ENCODE measurements around the gene REXO1. TPM values are rescaled to one million over a fixed set of nuclear protein-coding genes. Genes with fewer than 3 reads are reported as not detected.
"Not testable (repeated sequence)": the region's sequence is repeated elsewhere in the genome, so short reads cannot be mapped to it uniquely, and the experiment has no call there.

Gene REXO1
- total RNA-seq, 2 donors from 2014 or later = 29.8 to 59.1 TPM

DNA sequence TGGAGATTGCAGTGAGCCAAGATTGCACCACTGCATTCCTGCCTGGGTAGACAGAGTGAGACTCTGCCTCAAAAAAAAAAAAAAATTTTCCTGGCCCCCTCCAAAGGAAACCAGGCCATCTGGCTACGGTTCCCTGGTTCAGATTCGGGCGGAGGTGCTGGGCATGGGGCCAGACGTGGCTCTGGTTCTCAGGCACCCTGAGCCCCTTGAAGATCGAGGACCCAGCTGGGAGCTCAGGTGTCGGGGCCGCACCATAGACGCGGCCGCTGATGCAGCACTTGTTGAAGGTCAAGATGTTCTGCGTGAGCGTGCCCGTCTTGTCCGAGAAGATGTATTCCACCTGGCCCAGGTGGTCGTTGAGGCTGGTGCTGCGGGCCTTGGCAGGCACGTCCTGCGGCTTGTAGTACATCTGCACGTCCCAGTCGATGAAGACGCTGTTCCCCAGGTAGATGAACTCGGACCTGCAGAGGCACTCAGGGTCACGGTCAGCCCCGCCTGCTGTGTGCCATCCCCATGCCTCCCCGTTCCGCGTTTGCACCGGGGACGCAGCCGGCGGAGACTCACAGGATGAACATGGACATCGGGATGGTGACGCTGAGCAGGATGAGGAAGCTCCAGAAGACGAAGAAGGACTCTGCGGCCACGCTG is 48.5 kb downstream of the REXO1 start:
- DNase-seq (ENCODE audit: low spot score) = no peak
- no peaks in the 10 kb centered on the region for H3K36me3 ChIP-seq
- no peaks in the 10 kb centered on the region for H3K4me1 ChIP-seq (replicated peaks)
- WGBS = 81% methylated on average over 36 of the region's 36 CpGs
- intact Hi-C loops (cut with DNase I) = loop anchor here (10.0 kb wide), 1 partner anchor 125 kb away; no protein-coding TSS in a partner anchor
- no peak overlapping the region for H3K4me3 ChIP-seq
- TF ChIP-seq, protein P1, sequence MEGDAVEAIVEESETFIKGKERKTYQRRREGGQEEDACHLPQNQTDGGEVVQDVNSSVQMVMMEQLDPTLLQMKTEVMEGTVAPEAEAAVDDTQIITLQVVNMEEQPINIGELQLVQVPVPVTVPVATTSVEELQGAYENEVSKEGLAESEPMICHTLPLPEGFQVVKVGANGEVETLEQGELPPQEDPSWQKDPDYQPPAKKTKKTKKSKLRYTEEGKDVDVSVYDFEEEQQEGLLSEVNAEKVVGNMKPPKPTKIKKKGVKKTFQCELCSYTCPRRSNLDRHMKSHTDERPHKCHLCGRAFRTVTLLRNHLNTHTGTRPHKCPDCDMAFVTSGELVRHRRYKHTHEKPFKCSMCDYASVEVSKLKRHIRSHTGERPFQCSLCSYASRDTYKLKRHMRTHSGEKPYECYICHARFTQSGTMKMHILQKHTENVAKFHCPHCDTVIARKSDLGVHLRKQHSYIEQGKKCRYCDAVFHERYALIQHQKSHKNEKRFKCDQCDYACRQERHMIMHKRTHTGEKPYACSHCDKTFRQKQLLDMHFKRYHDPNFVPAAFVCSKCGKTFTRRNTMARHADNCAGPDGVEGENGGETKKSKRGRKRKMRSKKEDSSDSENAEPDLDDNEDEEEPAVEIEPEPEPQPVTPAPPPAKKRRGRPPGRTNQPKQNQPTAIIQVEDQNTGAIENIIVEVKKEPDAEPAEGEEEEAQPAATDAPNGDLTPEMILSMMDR (IDR thresholded peaks at IDR 0.05) = no peak
- TF ChIP-seq POLR2AphosphoS5 (IDR thresholded peaks at IDR 0.05) (no peak), POLR2A (IDR thresholded peaks at IDR 0.05) (no peak)
- no peak overlapping the region for H3K27ac ChIP-seq
- no peaks in the 10 kb centered on the region for H3K9me3 ChIP-seq
- H3K27me3 ChIP-seq (replicated peaks; ENCODE audit: insufficient read depth) = peaks cover 3% of the 10 kb centered on the region

DNA sequence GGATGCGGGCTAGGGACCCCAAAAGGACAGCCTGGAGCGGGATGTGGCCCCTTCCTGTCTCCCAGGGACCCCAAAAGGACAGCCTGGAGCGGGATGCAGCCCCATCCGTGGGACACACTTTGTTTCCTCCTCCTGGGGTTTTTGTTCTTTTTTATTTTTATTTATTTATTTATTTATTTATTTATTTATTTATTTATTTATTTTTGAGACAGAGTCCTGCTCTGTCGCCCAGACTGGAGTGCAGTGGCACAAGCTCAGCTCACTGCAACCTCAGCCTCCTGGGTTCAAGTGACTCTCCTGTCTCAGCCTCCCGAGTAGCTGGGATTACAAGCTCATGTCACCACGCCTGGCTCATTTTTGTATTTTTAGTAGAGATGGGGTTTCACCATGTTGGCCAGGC is 51.0 kb downstream of the REXO1 start:
- H3K4me1 ChIP-seq (replicated peaks); H3K36me3 ChIP-seq; H3K27ac ChIP-seq; H3K27me3 ChIP-seq (replicated peaks; ENCODE audit: insufficient read depth); DNase-seq (ENCODE audit: low spot score); H3K9me3 ChIP-seq; H3K4me3 ChIP-seq: not testable (repeated sequence)
- intact Hi-C loops (cut with DNase I) = loop anchor here (10.0 kb wide), 1 partner anchor 123 kb away; no protein-coding TSS in a partner anchor
- 89% methylated on average over 7 of the region's 7 CpGs for WGBS

DNA sequence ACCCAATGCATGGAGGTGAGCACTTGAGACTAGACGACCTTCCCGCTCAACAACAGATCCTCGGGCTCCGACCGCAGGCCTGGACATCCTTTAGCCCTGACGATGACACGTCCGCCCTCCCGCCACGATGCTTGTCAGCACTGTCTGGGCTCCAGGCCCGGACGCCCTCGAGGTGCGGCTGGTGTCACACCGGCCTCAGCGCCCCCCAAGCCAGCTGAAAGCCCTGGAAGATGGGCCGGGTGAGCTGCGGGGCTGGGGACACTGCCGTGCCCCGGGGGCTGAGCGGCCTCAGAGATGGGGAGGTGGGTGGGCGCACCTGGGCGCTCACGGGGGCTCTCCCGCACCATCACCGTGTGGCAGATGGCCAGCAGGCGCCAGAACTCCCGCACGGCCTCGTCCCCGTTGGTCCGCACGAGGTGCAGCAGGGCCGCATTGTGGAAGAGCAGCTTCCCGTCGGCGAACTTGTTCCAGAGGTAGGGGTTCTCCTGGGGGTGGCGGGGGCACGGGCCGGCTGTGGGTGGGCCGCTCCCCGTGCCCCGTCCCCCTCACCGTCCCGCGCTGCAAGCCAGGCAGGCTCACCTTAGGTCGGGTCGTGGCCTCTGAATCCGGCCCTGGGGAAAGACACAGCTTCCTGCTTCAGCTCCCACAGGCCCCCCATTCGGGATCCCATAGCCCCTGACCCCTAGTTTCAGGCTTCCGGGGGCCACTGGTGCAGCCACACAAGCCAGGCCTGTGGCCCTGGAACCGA is 51.7 kb downstream of the REXO1 start:
- Histone ChIP-seq H3K9me3 (no peaks in the 10 kb centered on the region), H3K4me3 (no peak overlapping the region), H3K4me1 (replicated peaks) (no peaks in the 10 kb centered on the region), H3K27me3 (replicated peaks; ENCODE audit: insufficient read depth) (peaks cover 3% of the 10 kb centered on the region), H3K27ac (no peak overlapping the region), H3K36me3 (no peaks in the 10 kb centered on the region)
- DNase-seq (ENCODE audit: low spot score) = no peak
- TF ChIP-seq, protein P1 (IDR thresholded peaks at IDR 0.05) = no peak
- TF ChIP-seq POLR2A (IDR thresholded peaks at IDR 0.05) (no peak), POLR2AphosphoS5 (IDR thresholded peaks at IDR 0.05) (no peak)
- 51% methylated on average over 44 of the region's 52 CpGs for WGBS
- intact Hi-C loops (cut with DNase I) = loop anchor here (10.0 kb wide), 1 partner anchor 122 kb away; no protein-coding TSS in a partner anchor

DNA sequence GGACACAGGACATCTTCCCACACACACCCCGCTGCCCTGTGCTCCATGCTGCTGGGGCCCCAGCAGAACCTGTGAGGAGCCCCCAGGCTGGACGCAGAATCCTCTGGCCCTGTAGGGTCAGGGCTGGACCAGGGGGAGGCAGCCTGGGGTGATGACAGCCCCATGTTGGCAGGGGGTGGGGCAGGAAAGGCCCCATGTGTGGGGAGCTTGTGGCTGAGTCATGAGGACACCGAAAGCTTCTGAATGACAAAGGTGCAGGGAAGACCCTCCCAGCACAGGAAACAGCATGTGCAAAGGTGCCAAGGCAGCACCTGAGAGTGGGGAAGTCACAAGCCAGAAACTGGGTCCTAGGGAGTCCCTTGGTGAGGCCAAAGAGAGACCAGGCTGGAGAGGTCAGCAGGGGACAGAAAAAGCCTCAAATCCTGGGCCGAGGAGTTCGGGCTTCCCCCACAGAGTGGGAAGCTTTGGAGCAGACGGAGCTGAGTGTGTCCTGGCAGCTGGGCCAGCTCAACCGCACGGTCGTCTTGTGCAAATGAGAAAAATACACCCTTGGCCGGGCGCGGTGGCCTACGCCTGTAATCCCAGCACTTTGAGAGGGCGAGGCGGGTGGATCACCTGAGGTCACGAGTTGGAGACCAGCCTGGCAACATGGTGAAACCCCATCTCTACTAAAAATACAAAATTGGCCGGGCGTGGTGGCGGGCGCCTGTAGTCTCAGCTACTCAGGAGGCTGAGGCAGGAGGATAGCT is 53.7 kb downstream of the REXO1 start:
- Histone ChIP-seq H3K4me1 (replicated peaks) (no peaks in the 10 kb centered on the region), H3K4me3 (no peak overlapping the region), H3K27ac (no peak overlapping the region), H3K9me3 (no peaks in the 10 kb centered on the region), H3K27me3 (replicated peaks; ENCODE audit: insufficient read depth) (peaks cover 3% of the 10 kb centered on the region), H3K36me3 (no peaks in the 10 kb centered on the region)
- intact Hi-C loops (cut with DNase I) = loop anchor here (10.0 kb wide), 1 partner anchor 120 kb away; no protein-coding TSS in a partner anchor
- 83% methylated on average over 20 of the region's 20 CpGs for WGBS
- no peak for TF ChIP-seq POLR2A (IDR thresholded peaks at IDR 0.05)
- TF ChIP-seq, protein P1 (IDR thresholded peaks at IDR 0.05) = no peak
- no peak for TF ChIP-seq POLR2AphosphoS5 (IDR thresholded peaks at IDR 0.05)
- no peak for DNase-seq (ENCODE audit: low spot score)

- Histone ChIP-seq H3K9me3 (no peaks in the 10 kb centered on the region), H3K27me3 (replicated peaks; ENCODE audit: insufficient read depth) (peaks cover 7% of the 10 kb centered on the region), H3K27ac (no peak overlapping the region), H3K36me3 (no peaks in the 10 kb centered on the region), H3K4me3 (no peak overlapping the region), H3K4me1 (replicated peaks) (no peaks in the 10 kb centered on the region)
- WGBS = 69% methylated on average over 14 of the region's 14 CpGs
- TF ChIP-seq, protein P1 (IDR thresholded peaks at IDR 0.05) = no peak
- no peak for TF ChIP-seq POLR2AphosphoS5 (IDR thresholded peaks at IDR 0.05)
- no peak for TF ChIP-seq POLR2A (IDR thresholded peaks at IDR 0.05)
- intact Hi-C loops (cut with DNase I) = loop anchor here (10.0 kb wide), 1 partner anchor 117 kb away; no protein-coding TSS in a partner anchor
- no peak for DNase-seq (ENCODE audit: low spot score)
These were observed 56.4 kb downstream of the REXO1 start for GRCh38 chr19:1791879-1792278.
